Endothelial cell of umbilical vein (primary cell): ENCODE results near the gene GNG8. TPM values are rescaled to one million over a fixed set of nuclear protein-coding genes. Genes with fewer than 3 reads are reported as not detected.

Experiments used
- BruUV-seq: library from RNA; stranded (reverse); fragments of 400-500 nt; replicated peaks from 2 replicates; lab custom pipeline; 2021; lab: Mats Ljungman, UMichigan
- CTCF ChIA-PET: fragments of 300-600, 350-600 bp; sonication (Branson Sonifier 250); formaldehyde crosslinking; loops from one replicate; lab custom pipeline; 2021; ENCODE audit warnings: antibody characterized with exemption, inconsistent platforms; lab: Charles Lee
- POLR2A ChIA-PET: fragments of 300-600, 350-600 bp; sonication (Branson Sonifier 250); formaldehyde crosslinking; loops from one replicate; lab custom pipeline; 2021; ENCODE audit warnings: antibody characterized with exemption, inconsistent platforms; lab: Charles Lee
- DNase-seq: peaks from one replicate; pipeline ENCODE4 v3.0.0-alpha.2; 2011; ENCODE audit warnings: low read depth, low spot score
- FAIRE-seq: peaks from 2 replicates; lab custom pipeline; 2011; peaks lifted over from hg19 to GRCh38; lab: Jason Lieb, UNC
- H2AFZ ChIP-seq: 2 replicates; pipeline ENCODE4 v1.6.0; 2012; ENCODE audit warnings: low read depth, low read length, control low read depth, inconsistent platforms
- H3K27ac ChIP-seq: 2 replicates; pipeline ENCODE4 v1.5.1; 2011; ENCODE audit warnings: low read depth, mild to moderate bottlenecking, control low read depth, low read length, moderate library complexity; ENCODE audit not compliant: insufficient read depth
- H3K27me3 ChIP-seq, 2 experiments: 2 replicates each; pipeline versions ENCODE4 v1.6.0 to v1.6.1; 2011; ENCODE audit warnings: low read length in 2 of 2, mixed read lengths in 1 of 2; ENCODE audit not compliant: control insufficient read depth in 2 of 2, insufficient read depth in 2 of 2
- H3K36me3 ChIP-seq, 2 experiments: 2 replicates in 1 of 2; 3 replicates in 1 of 2; pipeline ENCODE4 v1.5.1; 2011; ENCODE audit warnings: low read length in 2 of 2, mild to moderate bottlenecking in 1 of 2, moderate library complexity in 1 of 2; ENCODE audit not compliant: control insufficient read depth in 2 of 2, insufficient read depth in 2 of 2; ENCODE audit errors: extremely low read depth in 1 of 2
- H3K4me1 ChIP-seq: 3 replicates; pipeline ENCODE4 v1.5.1; 2011; ENCODE audit warnings: mild to moderate bottlenecking, low read length; ENCODE audit not compliant: control insufficient read depth, insufficient read depth; ENCODE audit errors: extremely low read depth
- H3K4me2 ChIP-seq: 2 replicates; pipeline ENCODE4 v1.6.1; 2011; ENCODE audit warnings: low read length, control low read depth, mixed read lengths; ENCODE audit not compliant: insufficient read depth
- H3K4me3 ChIP-seq, 3 experiments: fragments of 200-600 bp in 1 of 3; sonication (generic), shearing (Covaris generic) in 1 of 3; replicated peaks in 1 of 3; 2 replicates each; pipeline ENCODE4 v1.5.1; 2011 to 2016; ENCODE audit warnings: control low read depth in 3 of 3, low read length in 3 of 3, mild to moderate bottlenecking in 2 of 3, inconsistent platforms in 1 of 3, low read depth in 1 of 3, moderate library complexity in 1 of 3; ENCODE audit not compliant: insufficient read depth in 1 of 3
- H3K79me2 ChIP-seq: 2 replicates; pipeline ENCODE4 v1.6.0; 2012; ENCODE audit warnings: low read length, inconsistent platforms; ENCODE audit not compliant: control insufficient read depth, insufficient read depth
- H3K9ac ChIP-seq: replicated peaks from 2 replicates; pipeline ENCODE3; 2011; ENCODE audit warnings: low read length, control low read depth; ENCODE audit not compliant: insufficient read depth; ENCODE audit errors: extremely low read depth
- H3K9me1 ChIP-seq: replicated peaks from 3 replicates; pipeline ENCODE4 v1.6.0; 2011; ENCODE audit warnings: mild to moderate bottlenecking, low read length; ENCODE audit not compliant: control insufficient read depth, insufficient read depth; ENCODE audit errors: extremely low read depth
- H3K9me3 ChIP-seq: replicated peaks from 2 replicates; pipeline ENCODE4 v1.5.1; 2012; ENCODE audit warnings: low read length, inconsistent platforms; ENCODE audit not compliant: control insufficient read depth, insufficient read depth
- H4K20me1 ChIP-seq: replicated peaks from 2 replicates; pipeline ENCODE3; 2011; ENCODE audit warnings: mild to moderate bottlenecking, low read length; ENCODE audit not compliant: control insufficient read depth, insufficient read depth; ENCODE audit errors: extremely low read depth
- EZH2 ChIP-seq: IDR thresholded peaks from 2 replicates; pipeline ENCODE4 v1.6.1; 2012; ENCODE audit warnings: borderline replicate concordance, low read depth, mild to moderate bottlenecking, moderate library complexity, low read length, inconsistent platforms; ENCODE audit not compliant: severe bottlenecking
- FOS ChIP-seq: IDR thresholded peaks from 2 replicates; pipeline ENCODE4 v1.6.1; 2011; ENCODE audit warnings: mild to moderate bottlenecking, low read length, moderate library complexity, borderline replicate concordance; ENCODE audit not compliant: insufficient read depth
- GATA2 ChIP-seq: IDR thresholded peaks from 2 replicates; pipeline ENCODE4 v1.7.0; 2011; ENCODE audit warnings: low read depth, mild to moderate bottlenecking, moderate library complexity, mixed read lengths, low read length; ENCODE audit not compliant: insufficient read length, insufficient read depth
- JUN ChIP-seq: IDR thresholded peaks from 2 replicates; pipeline ENCODE4 v1.6.1; 2011; ENCODE audit warnings: borderline replicate concordance, low read depth; ENCODE audit not compliant: insufficient read length, insufficient read depth
- MYC ChIP-seq: IDR thresholded peaks from one replicate; pipeline ENCODE4 v1.6.1; 2011; ENCODE audit warnings: mild to moderate bottlenecking, low read depth, low read length
- POLR2A ChIP-seq: IDR thresholded peaks from 2 replicates; pipeline ENCODE4 v1.6.1; 2012; ENCODE audit warnings: low read depth, mild to moderate bottlenecking, control low read depth, low read length
- POLR2AphosphoS5 ChIP-seq: IDR thresholded peaks from 2 replicates; pipeline ENCODE4 v1.6.1; 2012; ENCODE audit warnings: low read depth, mild to moderate bottlenecking, control low read depth, low read length, moderate library complexity; ENCODE audit not compliant: insufficient read depth
- dilution Hi-C: fragments of 300-500 bp; cut with MboI; formaldehyde crosslinking; loops from one replicate; pipeline ENCODE4 v1.15.0; 2019; ENCODE audit warnings: low sequenced_read_pairs; ENCODE audit not compliant: extremely low pct_ligation_motif_present
- intact Hi-C: fragments of 100-400 bp; cut with micrococcal nuclease; formaldehyde crosslinking; loops from one replicate; pipeline ENCODE4 v1.10.0; 2022
- polyA plus RNA-seq, 4 experiments: library from polyadenylated mRNA; depleted of rRNA in 3 of 4; stranded (reverse) in 3 of 4; unstranded in 1 of 4; fragments of >200 nt; gene quantifications; 2 replicates each; pipeline versions ENCODE4 v1.2.1 to v1.2.3, GENCODE V29; 2011 to 2012; ENCODE audit warnings: missing spikeins in 1 of 4
- total RNA-seq: library from RNA; stranded (reverse); gene quantifications from 2 replicates; pipeline ENCODE4 v1.2.3, GENCODE V29; 2021
- TF ChIP-seq, protein P1 (sequence below): IDR thresholded peaks from 2 replicates; pipeline ENCODE4 v1.6.1; 2011; ENCODE audit not compliant: insufficient read depth, insufficient read length
- TF ChIP-seq, protein P2 (sequence below), 2 donors: IDR thresholded peaks; 1 replicate in 1 of 2; 2 replicates in 1 of 2; pipeline ENCODE4 v1.5.1; 2011; ENCODE audit warnings: low read length in 2 of 2, mild to moderate bottlenecking in 2 of 2, moderate library complexity in 2 of 2, control low read depth in 1 of 2, inconsistent platforms in 1 of 2, low read depth in 1 of 2; ENCODE audit not compliant: insufficient read depth in 1 of 2; ENCODE audit errors: extremely low read depth in 1 of 2

GNG8 gene
- total and polyA plus RNA-seq, 2 donors (not counting 3 experiments of a cell fraction or from before 2014, with no cell fraction given), result not detected

DNA sequence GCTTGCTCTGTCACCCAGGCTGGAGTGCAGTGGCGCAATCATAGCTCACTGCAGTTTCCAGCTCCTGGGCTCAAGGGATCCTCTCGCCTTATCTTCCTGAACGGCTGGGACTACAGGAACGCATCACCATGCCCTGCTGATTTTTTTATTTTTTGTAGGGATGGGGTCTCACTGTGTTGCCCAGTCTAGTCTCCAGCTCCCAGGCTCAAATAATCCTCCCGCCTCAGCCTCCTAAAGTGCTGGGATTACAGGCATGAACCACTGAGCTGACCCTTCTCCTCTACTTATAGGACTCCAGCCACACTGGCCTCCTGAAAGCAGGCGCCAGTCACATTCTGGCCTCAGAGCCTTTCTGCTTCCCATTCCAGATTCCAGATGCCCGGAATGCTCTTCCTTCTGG is 14.4 kb upstream of the GNG8 start:
- H3K36me3 ChIP-seq, result no peaks in the 10 kb centered on the region
- H3K4me1 ChIP-seq, result no peaks in the 10 kb centered on the region
- H2AFZ ChIP-seq, result no peak overlapping the region
- no peak overlapping the region for H3K4me3 ChIP-seq
- no peaks in the 10 kb centered on the region for H4K20me1 ChIP-seq
- FAIRE-seq, result no peak
- ChIA-PET CTCF (interaction anchor here (0.6 to 0.8 kb wide), 2 partner anchors 12 to 250 kb away, joined by 3 to 4 read pairs; no protein-coding TSS in a partner anchor), POLR2A (no interaction called here)
- no peak overlapping the region for H3K9ac ChIP-seq
- H3K27ac ChIP-seq, result no peak overlapping the region
- H3K79me2 ChIP-seq, result no peaks in the 10 kb centered on the region
- DNase-seq, result no peak
- no peak overlapping the region for H3K4me2 ChIP-seq
- dilution Hi-C loops (no loop called here), intact Hi-C loops (no loop called here)
- H3K9me3 ChIP-seq, result no peaks in the 10 kb centered on the region
- no peaks in the 10 kb centered on the region for H3K9me1 ChIP-seq
- peaks cover 26 to 40% of the 10 kb centered on the region in 2 experiments for H3K27me3 ChIP-seq
- TF ChIP-seq POLR2AphosphoS5, result no peak
- TF ChIP-seq POLR2A, result no peak
- no peak for TF ChIP-seq FOS
- TF ChIP-seq GATA2, result no peak
- no peak for TF ChIP-seq JUN
- TF ChIP-seq, protein P1, sequence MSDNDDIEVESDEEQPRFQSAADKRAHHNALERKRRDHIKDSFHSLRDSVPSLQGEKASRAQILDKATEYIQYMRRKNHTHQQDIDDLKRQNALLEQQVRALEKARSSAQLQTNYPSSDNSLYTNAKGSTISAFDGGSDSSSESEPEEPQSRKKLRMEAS, result no peak
- TF ChIP-seq MYC, result no peak
- TF ChIP-seq, protein P2, sequence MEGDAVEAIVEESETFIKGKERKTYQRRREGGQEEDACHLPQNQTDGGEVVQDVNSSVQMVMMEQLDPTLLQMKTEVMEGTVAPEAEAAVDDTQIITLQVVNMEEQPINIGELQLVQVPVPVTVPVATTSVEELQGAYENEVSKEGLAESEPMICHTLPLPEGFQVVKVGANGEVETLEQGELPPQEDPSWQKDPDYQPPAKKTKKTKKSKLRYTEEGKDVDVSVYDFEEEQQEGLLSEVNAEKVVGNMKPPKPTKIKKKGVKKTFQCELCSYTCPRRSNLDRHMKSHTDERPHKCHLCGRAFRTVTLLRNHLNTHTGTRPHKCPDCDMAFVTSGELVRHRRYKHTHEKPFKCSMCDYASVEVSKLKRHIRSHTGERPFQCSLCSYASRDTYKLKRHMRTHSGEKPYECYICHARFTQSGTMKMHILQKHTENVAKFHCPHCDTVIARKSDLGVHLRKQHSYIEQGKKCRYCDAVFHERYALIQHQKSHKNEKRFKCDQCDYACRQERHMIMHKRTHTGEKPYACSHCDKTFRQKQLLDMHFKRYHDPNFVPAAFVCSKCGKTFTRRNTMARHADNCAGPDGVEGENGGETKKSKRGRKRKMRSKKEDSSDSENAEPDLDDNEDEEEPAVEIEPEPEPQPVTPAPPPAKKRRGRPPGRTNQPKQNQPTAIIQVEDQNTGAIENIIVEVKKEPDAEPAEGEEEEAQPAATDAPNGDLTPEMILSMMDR (IDR thresholded peaks at IDR 0.05; ENCODE audit: extremely low read depth in 1 of 2, insufficient read depth in 1 of 2, low read depth in 1 of 2, low read length in 2 of 2), result no peak
- no peak for TF ChIP-seq EZH2
- no TSS peak for BruUV-seq
